HG02798 (cell line): Measurements from ENCODE around the gene KRT82.

ENCODE experiments used
- ATAC-seq: cut with Tn5 transposase; IDR thresholded peaks from one replicate; pipeline ENCODE4 v1.9.1; 2021; ENCODE audit warnings: mild to moderate bottlenecking; ENCODE audit not compliant: unreplicated experiment, poor library complexity

The KRT82 gene

DNA sequence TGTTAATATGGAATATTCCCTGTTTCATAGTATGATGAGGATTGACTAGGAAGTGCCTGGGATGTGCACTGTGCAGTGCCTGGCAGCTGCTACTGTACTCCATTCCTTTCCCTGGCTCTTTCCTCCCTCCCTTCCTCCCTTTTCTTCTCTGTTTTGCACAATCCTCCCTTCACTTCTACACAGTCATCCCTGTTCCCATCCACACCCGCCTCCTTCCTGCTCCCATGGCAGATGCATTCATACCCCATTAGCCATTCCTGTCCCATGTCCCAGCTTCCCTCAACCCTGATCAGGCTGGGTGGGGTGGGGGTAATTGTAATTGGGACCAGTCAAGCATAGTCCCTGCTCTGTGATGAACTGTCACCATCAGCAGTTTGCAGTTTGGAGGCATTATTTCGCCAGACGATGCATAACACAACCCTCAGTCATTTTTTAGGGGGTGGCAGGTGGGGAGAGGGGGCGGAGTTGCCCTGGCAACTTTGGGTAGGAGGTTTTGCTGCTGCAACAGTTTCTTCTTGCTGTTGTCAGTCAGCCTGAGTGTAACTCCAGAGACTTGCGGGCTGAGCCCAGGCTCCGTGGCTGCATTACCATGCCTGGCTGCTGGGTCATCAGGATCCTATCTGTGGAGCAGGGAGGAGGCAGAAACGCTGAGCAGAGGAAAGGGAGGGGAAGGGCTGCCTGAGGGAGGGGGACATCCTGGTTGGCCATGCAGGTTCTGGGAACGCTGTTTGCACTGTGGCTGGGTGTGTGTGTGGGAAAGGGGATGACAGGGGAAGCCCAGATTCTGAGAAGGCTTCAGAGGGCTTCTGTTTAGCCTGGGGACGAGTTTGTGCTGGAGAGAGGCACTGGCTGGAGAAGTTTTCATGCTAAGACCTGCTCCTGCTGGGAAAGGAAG is 16.6 kb downstream of the KRT82 start:
- ATAC-seq = no peak

DNA sequence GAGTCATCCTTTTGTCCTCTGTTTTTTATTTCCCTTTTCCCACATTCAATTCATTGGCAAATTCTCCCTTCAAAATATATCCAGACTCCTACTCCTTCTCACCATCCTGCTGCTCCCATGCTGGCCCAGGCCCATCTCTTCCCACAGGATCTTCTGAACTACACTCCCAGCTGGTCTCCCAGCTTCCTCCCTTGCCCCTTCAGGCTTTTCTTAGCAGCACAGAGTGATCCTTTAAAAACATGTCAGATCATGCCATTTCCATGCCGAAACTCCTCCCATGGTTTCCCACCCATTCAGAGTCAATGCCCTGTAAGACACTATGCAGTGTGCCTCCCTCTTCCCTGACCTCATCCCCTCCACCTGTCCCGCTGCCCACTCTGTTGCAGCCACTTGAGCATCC is 18.3 kb downstream of the KRT82 start:
- no peak for ATAC-seq

DNA sequence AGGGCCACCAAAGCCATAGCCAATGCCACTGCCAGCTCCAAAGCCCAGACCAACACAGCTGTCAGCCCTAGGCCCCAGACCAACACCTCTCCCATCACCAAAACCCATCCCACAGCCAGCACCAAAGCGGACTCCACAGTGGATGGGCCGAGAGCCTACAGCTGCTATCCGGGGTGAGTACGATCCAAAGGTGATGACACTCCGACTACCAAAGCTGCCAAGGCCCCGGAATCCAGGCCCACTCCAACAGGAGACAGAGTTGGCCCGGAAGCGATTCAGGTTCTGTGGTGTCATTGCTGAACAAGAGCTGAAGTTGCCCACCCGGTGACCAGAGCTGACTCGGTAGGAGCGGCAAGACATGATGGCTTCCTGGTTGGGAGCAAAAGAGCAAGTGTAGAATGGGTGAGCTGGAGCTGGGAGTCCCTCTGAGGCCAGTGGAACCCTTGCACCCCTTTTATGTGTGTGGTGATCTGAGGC is 20.9 kb downstream of the KRT82 start, which contains the start of gene KRT84:
Gene KRT84 (minus strand): TSS at position 427 of the 477 bp plus-strand sequence. CDS start 67 bp downstream, at position 360.
- ATAC-seq = no peak

- no peak for ATAC-seq
Observed at GRCh38 chr12:52383331-52383730, 22.8 kb downstream of the KRT82 start.

- no peak for ATAC-seq
Observed at GRCh38 chr12:52382854-52383253, 23.3 kb downstream of the KRT82 start.

DNA sequence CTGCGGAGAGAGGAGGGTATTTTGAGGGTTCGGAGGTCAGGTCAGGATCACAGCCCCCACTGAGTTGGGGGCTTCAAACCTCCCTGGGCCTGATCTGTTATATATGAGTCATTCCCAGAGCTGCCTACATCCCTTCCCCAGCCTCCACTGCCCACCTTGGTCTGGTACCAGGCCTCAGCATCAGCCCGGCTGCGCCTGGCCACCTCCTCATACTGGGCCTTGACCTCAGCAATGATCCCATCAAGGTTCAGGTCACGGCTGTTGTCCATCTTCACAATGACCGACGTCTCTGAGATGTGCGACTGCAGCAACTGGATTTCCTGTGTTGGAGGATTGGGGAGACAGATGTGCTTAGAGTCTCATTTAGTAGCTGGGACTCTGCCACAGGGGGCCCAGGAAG is 24.9 kb downstream of the KRT82 start:
- no peak for ATAC-seq

DNA sequence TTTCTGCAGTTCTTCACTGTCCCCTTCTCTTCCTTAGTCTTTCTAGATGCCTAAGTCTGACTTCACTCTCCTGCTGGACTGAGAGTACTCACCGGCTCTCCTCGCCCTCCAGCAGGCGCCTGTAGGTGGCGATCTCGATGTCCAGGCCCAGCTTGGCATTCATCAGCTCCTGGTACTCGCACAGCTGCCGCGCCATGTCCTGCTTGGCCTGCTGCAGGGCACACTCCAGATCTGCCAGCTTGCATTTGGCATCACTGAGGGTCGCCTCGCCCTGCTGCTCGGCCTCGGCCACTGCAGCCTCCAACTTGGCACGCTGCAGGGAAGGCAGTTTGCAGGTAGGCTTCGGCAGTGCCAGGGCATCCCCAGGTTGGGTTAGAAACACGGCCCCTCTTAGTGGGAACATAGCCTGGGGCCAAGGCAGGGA is 25.9 kb downstream of the KRT82 start:
- ATAC-seq = no peak

DNA sequence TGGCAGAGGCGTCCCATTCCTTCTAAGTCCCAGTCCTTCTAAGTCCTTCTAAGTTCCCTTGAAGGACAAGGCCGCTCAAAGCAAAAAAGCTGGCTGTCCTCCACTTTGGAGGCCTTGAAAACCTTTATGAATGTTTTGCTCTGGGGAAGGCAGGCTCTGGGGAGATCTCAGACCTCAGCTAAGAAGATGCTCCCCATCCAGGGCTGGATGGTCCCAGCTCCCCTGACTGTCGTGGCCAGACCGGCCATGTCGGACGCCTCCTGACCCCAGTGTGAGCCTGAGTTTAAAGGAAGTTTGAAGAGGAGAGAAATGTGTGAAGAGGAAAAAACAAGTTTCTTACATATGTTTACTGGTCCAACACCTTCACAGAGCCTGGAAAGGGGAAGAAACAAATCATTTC is 26.6 kb downstream of the KRT82 start:
- ATAC-seq = no peak

DNA sequence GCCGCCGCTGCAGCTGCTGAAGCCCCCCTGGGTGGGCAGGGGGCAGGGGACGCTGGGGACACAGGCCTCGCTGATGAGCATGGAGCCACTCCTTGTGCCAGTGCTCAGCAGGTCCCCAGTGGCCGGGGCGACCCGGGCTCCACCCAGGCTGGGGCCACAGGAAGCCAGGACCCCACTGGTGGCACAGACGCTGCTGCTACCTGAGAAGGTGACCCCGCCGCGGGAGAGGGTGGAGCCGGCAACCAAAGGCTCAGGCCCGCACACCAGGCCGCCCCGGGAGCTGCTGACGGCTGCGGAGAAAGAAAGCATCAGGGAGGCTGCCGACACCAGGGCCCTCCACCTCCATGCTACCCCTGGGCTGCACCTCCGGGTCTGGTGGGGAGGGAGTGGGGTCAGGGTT is 28.0 kb downstream of the KRT82 start:
- ATAC-seq = no peak

- no peak for ATAC-seq
Observed at GRCh38 chr12:52377266-52377665, 28.9 kb downstream of the KRT82 start.

GRCh38 chr12:52372216-52373154 is 33.6 kb downstream of the KRT82 start:
- ATAC-seq = no peak

- ATAC-seq = no peak
Observed at GRCh38 chr12:52371716-52372115, 34.4 kb downstream of the KRT82 start.

GRCh38 chr12:52370926-52371608 is 35.1 kb downstream of the KRT82 start:
- ATAC-seq = no peak

- no peak for ATAC-seq
Observed at GRCh38 chr12:52369809-52370208, 36.3 kb downstream of the KRT82 start.

- ATAC-seq = no peak
Observed at GRCh38 chr12:52369211-52369610, 36.9 kb downstream of the KRT82 start.

GRCh38 chr12:52368508-52368907 is 37.6 kb downstream of the KRT82 start:
- ATAC-seq = no peak

DNA sequence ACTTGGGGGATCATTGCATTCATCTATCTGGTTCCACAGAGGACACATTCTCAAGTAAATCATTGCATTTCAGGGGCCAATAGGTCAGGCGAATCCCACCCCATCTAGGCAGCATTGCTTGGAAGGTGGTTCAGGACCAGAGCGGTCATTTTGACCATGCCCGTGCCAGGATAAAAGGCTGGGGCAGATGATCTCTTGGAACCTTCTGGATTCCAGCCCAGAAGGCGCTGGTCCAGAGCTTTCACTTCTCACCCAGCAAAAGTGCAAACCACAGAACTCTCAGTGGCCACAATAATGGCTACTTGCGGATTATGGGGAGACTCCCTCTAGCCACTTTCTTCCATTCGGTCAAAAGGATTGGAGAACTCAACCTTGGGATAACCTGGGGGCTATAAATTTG is 38.3 kb downstream of the KRT82 start:
- ATAC-seq = no peak

DNA sequence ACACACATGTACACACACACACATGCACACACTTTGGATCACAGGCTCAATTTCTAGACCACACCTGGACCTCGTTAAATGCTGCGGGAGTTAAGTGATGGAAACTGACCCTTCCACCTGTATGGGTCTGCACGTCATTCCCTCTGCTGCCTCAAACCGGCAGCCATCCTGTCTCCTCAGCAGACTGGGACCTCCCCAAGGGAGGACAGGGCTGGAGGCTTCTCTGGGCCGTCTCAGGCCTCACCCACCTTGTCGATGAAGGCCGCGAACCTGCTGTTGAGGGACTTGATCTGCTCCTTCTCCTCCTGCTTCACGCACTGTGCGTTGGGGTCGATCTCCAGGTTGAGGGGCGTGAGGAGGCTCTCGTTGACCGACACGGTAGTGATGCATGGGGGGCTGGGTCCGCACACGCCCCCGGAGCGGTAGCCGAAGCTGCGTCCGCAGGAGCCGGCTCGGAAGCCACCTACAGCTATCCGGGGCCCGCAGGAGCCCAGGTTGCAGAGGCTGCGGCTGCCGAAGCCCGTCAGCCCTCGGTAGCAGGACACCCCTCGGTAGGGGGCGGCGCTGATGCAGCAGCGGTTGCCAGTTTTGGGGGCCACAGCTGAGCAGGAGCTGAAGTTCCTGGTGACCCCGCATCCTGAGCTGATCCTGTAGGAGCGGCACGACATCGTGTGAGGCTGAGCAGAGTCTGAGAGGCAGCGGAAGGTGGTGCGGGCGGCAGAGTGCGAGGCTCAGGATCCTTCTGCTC is 39.2 kb downstream of the KRT82 start, which contains the start of gene KRT85:
Gene KRT85 (minus strand): TSS at position 744 of the 748 bp plus-strand sequence. CDS start 76 bp downstream, at position 668.
- ATAC-seq = no peak

- no peak for ATAC-seq
Observed at GRCh38 chr12:52364901-52365489, 41.1 kb downstream of the KRT82 start.
